Measurements from ENCODE around the gene KDM6A.
"Not testable (repeated sequence)": the region's sequence is repeated elsewhere in the genome, so short reads cannot be mapped to it uniquely, and the experiment has no call there.

The KDM6A gene

GRCh38 chrX:44889824-44890223 is 16.8 kb downstream of the KDM6A start:
- DNase-seq (ENCODE audit: low spot score): no peak

DNA sequence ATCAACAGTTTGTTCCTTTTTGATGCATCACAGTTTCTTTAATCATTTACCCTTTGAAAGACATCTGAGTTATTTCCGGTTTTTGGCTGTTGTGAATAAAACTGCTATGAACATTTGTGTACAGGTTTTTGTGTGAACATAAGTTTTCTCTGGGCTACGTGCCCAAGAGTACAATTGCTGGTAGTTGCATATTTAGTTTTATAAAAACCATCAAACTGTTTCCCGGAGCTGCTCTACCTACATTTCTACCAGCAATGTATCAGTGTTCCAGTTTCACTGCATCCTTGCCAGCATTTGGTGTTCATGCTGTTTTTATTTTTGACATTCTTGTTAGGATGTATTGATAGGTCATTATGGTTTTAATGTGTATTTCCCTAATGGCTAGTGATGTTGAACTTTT is 17.3 kb downstream of the KDM6A start:
- no peak for DNase-seq (ENCODE audit: low spot score)

DNA sequence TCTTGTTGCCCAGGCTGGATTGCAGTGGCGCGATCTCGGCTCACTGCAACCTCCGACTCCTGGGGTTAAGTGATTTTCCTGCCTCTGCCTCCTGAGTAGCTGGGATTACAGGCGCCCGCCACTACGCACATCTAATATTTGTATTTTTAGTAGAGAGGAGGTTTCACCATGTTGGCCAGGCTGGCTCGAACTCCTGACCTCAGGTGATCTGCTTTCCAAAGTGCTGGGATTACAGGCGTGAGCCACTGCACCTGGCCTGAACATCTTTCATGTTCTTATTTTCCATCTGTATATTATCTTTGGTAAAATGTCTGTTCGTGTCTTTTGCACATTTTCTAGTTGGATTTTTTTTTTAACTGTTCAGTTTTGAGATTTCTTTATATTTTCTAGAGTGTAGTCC is 17.7 kb downstream of the KDM6A start:
- not testable (repeated sequence) for DNase-seq (ENCODE audit: low spot score)

GRCh38 chrX:44891642-44892041 is 18.7 kb downstream of the KDM6A start:
- DNase-seq (ENCODE audit: low spot score): no peak

DNA sequence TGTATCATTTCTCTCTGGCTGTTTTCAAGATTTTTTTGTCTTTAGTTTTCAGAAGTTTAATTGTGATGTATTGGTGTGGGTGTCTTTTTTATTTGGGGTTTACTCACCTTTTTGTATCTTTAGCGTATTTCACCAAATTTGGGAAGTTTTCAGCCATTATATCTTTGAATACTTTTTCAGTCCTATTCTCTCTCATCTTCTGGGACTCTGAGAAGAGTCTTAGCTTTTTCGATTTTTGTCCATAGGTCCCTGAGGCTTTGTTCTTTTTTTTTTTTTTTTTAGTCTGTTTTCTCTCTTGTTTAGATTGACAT is 23.8 kb downstream of the KDM6A start:
- no peak for DNase-seq (ENCODE audit: low spot score)

- DNase-seq (ENCODE audit: low spot score): no peak
These were observed 24.6 kb downstream of the KDM6A start for GRCh38 chrX:44897539-44897938.

DNA sequence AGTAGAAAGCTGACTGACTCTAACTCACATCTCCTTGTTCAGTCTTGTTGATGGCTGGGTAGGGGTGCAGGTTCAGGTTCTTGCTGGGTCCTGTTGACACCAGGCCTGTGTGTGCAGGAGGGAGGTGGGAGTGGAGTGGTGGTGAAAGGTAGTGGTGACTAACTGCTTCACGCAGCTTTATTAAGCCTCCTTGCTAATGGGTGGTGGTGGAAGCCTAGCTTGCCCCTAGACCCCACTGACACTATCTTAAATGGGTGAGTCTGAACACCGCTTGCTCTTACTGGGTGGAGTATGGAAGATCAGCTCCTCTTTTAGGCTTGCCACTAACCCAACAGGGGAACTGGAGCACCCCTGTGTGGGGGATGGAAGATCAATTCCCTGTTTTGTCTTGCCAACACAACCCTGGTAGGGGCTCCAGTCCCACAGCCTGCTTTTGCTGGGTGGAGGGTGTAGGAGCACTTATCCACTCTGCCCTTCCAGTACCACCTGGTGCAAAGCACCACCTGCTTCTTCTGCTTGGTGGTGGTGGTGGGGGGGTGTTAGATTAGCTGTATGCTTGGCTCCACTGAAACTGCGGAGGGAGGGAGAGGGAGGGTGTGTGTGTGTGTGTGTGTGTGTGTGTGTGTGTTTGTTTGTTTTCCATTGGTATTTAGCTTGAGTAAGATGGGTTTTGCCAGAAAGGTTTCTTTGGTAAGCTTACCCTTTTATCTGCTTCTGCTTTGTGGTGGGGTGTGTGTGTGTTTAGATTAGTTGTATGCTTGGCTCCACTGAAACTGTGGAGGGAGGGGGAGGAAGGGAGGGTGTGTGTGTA is 25.6 kb downstream of the KDM6A start:
- no peak for DNase-seq (ENCODE audit: low spot score)

- no peak for DNase-seq (ENCODE audit: low spot score)
These were observed 27.0 kb downstream of the KDM6A start for GRCh38 chrX:44899946-44900345.

DNA sequence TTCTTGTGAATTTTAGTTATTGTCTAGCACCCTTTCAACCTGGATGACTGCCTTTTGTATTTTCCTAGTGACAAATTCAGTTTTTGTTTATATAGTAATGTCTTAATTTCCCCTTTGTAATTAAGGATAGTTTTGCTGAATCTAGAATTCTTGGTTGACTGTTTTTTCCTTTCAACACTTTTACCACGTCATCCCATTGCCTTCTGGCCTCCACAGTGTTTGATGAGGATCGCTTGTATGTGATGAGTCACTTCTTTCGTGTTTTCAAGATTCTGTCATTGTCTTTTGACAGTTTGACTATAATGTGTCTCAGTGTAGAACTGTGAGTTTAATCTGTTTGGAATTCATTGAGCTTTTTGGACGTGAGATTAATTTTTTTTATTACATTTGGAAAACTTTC is 30.1 kb downstream of the KDM6A start:
- DNase-seq (ENCODE audit: low spot score): no peak

- DNase-seq (ENCODE audit: low spot score): no peak
These were observed 31.0 kb downstream of the KDM6A start for GRCh38 chrX:44903830-44904530.

DNA sequence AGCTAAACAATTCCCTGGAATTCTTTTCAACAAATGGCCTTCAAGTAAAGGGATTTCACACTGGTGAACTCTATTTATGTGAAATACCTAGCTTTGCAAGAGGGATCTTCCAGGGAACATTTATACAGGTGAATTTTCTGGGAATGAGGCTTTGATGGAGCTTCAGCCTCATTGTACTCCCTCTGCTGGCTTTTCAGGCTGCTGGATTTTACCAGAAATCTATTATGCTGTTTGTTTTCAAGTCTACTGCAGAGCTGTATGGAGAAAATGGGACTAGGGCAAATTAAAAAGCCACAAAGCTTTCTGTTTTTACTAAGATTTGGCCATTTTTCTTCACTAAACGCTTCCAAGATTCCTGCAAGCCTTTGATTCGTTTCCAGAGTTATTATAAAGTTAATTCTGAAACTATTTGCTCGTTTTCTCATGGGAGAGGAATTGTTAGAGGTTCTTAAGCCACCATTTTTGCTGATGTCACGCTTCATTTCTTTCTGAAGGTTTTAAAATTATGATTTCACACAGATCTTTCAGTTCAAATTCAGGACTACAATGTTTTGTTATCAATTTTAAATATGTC is 31.6 kb downstream of the KDM6A start:
- no peak for DNase-seq (ENCODE audit: low spot score)

DNA sequence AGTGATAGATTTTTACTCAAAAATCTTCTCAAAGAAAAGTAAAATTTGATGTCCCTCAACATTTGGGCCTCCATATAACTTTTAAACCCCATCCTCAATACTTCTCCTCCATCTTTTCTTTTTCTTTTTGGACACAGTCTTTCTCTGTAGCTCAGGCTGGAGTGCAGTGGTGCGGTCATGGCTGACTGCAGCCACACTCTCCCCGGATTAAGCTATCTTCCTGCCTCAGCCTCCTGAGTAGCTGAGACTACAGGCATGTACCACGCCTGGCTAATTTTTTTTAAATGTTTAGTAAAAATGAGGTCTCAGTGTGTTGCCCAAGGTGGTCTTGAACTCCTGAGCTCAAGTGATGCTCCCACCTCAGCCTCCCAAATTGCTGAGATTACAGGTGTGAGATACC is 33.1 kb downstream of the KDM6A start:
- DNase-seq (ENCODE audit: low spot score): no peak

DNA sequence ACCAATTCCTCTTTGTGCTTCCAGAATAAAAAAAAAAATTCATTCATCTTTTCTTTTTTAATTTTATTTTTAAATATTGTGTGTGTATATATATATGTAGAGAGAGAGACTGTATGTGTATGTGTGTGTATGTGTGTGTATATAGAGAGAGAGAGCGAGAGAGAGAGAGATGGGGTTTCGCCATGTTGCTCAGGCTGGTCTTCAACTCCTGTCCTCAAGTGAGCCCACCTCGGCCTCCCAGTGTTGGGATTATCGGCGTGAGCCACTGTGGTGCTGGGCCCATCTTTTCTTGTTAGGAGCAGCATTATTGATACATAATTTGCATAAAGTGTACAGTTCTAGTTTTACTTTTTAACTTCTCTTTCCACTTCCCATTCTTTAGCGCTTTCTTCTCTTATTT is 33.6 kb downstream of the KDM6A start:
- no peak for DNase-seq (ENCODE audit: low spot score)

- no peak for DNase-seq (ENCODE audit: low spot score)
These were observed 35.2 kb downstream of the KDM6A start for GRCh38 chrX:44908153-44908552.

- DNase-seq (ENCODE audit: low spot score): no peak
These were observed 35.8 kb downstream of the KDM6A start for GRCh38 chrX:44908827-44909226.

DNA sequence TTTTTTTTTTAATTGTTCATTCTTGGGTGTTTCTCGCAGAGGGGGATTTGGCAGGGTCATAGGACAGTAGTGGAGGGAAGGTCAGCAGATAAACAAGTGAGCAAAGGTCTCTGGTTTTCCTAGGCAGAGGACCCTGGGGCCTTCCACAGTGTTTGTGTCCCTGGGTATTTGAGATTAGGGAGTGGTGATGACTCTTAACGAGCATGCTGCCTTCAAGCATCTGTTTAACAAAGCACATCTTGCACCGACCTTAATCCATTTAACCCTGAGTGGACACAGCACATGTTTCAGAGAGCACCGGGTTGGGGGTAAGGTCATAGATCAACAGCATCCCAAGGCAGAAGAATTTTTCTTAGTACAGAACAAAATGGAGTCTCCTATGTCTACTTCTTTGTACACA is 37.5 kb downstream of the KDM6A start:
- not testable (repeated sequence) for DNase-seq (ENCODE audit: low spot score)

DNA sequence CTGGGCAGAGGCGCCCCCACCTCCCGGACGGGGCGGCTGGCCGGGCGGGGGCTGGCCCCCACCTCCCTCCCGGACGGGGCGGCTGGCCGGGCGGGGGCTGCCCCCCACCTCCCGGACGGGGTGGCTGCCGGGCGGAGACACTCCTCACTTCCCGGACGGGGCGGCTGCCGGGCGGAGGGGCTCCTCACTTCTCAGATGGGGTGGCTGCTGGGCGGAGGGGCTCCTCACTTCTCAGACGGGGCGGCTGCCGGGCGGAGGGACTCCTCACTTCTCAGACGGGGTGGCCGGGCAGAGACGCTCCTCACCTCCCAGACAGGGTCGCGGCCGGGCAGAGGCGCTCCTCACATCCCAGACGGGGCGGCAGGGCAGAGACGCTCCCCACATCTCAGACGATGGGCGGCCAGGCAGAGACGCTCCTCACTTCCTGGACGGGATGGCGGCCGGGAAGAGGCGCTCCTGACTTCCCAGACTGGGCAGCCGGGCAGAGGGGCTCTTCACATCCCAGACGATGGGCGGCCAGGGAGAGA is 38.1 kb downstream of the KDM6A start:
- DNase-seq (ENCODE audit: low spot score): not testable (repeated sequence)

- DNase-seq (ENCODE audit: low spot score): no peak
These were observed 40.9 kb downstream of the KDM6A start for GRCh38 chrX:44913656-44914531.

DNA sequence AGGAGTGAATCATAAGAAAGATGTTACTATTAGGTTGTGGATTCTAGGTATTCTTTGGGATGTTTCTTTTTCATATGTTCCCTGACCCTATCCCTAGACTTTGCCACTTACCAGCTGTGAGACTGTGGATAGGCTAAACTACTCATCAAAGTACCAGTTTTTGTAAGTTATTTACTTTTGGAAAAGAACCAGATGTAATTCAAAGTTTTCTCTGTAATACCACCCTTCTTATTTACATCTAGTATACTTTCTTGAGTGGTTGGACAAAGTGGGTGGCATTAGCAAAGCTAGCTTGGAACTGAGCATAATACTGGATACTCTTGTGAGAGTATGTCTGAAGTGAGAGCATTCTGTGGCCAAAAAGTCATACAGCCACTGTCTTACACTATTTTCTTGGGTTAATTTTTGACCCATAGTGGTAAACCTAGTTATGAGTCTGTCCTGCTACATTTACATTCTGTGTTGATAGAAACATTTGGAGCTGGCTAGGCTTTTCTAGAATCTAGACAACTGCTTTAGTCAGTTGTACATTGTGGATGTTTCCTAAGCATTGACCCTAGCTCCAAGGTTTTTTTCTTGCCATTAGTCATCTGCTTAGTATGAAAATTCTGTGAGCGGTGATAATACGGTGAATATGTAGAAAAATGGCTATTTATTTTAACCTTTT is 41.7 kb downstream of the KDM6A start:
- no peak for DNase-seq (ENCODE audit: low spot score)

- no peak for DNase-seq (ENCODE audit: low spot score)
These were observed 42.4 kb downstream of the KDM6A start for GRCh38 chrX:44915361-44915868.

GRCh38 chrX:44918722-44919121 is 45.7 kb downstream of the KDM6A start:
- DNase-seq (ENCODE audit: low spot score): no peak
